ENCODE data around the gene TRPM3. TPM values are rescaled to one million over a fixed set of nuclear protein-coding genes. Genes with fewer than 3 reads are reported as not detected.

TRPM3 gene
- total RNA-seq, 1 experiment from 2014 or later = 5.4 TPM

DNA sequence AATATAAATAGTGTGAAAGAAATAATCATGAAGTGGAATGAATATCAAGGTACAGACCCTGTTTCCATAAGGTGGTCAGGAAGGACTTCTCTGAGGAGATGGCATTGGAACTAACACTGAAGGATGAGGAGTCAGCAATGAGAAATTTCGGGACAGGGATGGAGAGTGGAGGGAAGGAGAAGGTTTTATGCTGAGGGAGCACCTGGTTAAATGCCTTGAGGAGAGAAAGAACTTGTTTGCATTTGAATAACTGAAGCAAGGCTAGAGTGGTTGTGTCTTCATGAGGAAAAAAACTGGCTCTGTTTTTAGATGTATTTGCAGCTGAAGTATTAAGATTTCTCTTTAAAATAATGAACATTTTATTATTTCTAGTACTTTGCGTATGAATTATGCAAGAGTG lies 180.8 kb downstream of the TRPM3 start:
- TF ChIP-seq, protein P1, sequence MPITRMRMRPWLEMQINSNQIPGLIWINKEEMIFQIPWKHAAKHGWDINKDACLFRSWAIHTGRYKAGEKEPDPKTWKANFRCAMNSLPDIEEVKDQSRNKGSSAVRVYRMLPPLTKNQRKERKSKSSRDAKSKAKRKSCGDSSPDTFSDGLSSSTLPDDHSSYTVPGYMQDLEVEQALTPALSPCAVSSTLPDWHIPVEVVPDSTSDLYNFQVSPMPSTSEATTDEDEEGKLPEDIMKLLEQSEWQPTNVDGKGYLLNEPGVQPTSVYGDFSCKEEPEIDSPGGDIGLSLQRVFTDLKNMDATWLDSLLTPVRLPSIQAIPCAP (CRISPR knock-in tag; IDR thresholded peaks at IDR 0.05) = no peak
- TF ChIP-seq, protein P2, sequence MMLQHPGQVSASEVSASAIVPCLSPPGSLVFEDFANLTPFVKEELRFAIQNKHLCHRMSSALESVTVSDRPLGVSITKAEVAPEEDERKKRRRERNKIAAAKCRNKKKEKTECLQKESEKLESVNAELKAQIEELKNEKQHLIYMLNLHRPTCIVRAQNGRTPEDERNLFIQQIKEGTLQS (CRISPR knock-in tag; conservative IDR thresholded peaks at IDR 0.05) = no peak
- TF ChIP-seq FOXJ3 (CRISPR knock-in tag; IDR thresholded peaks at IDR 0.05; ENCODE audit: borderline replicate concordance) (no peak), NFATC4 (CRISPR knock-in tag; IDR thresholded peaks at IDR 0.05) (no peak), CREM (CRISPR knock-in tag; IDR thresholded peaks at IDR 0.05) (no peak), ZNF532 (CRISPR knock-in tag; IDR thresholded peaks at IDR 0.05; ENCODE audit: borderline replicate concordance) (no peak)
- POLR2A ChIA-PET = no interaction called here
- Mint-ChIP-seq H3K27me3 (ENCODE audit: low read depth) (no peaks in the 10 kb centered on the region), H3K27ac (no peak overlapping the region; the same call in 1 of the 2 replicates), H3K9me3 (no peaks in the 10 kb centered on the region), H3K4me3 (no peak overlapping the region), H3K4me1 (peaks cover 37% of the 10 kb centered on the region), H3K36me3 (no peaks in the 10 kb centered on the region)
- CTCF ChIA-PET = no interaction called here
- DNase-seq (ENCODE audit: low spot score) = no peak
- ATAC-seq = peak; percentile 86; the same call in 1 of the 2 replicates

DNA sequence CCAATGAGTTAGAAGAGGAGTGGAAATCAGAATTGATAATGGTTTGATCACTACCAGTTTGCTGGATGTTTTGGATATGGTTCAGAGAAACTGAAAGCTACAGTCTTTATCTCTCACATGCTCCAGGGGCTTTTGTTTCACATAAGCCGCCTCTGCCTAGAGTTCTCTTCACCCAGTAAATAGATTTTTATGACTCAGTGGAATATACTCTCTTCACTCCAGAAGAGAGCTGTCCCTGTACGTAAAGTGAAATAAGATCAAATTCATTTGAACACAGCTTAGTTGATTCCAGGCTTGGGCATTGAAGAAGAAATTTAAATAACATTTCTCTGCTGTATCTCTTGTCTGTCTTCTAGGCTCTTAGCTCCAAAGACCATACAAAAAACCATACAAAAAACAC lies 184.9 kb downstream of the TRPM3 start:
- peaks cover 37% of the 10 kb centered on the region for H3K4me1 Mint-ChIP-seq
- no peaks in the 10 kb centered on the region for H3K36me3 Mint-ChIP-seq
- H3K9me3 Mint-ChIP-seq = no peaks in the 10 kb centered on the region
- H3K27me3 Mint-ChIP-seq (ENCODE audit: low read depth) = no peaks in the 10 kb centered on the region
- H3K4me3 Mint-ChIP-seq = no peak overlapping the region
- ATAC-seq (no peak), DNase-seq (ENCODE audit: low spot score) (no peak)
- ChIA-PET CTCF (interaction anchor here (1.2 to 1.9 kb wide), 3 partner anchors 8 to 296 kb away, joined by 3 to 6 read pairs (median 3); no protein-coding TSS in a partner anchor), POLR2A (interaction anchor here (0.7 kb wide), 1 partner anchor 562 kb away, joined by 3 read pairs; no protein-coding TSS in a partner anchor)
- no peak overlapping the region for H3K27ac Mint-ChIP-seq
- TF ChIP-seq ATF2 (CRISPR knock-in tag; IDR thresholded peaks at IDR 0.05; ENCODE audit: borderline replicate concordance, low read depth) = no peak
- TF ChIP-seq MAX (CRISPR knock-in tag; IDR thresholded peaks at IDR 0.05) = no peak
- TF ChIP-seq, protein P3, sequence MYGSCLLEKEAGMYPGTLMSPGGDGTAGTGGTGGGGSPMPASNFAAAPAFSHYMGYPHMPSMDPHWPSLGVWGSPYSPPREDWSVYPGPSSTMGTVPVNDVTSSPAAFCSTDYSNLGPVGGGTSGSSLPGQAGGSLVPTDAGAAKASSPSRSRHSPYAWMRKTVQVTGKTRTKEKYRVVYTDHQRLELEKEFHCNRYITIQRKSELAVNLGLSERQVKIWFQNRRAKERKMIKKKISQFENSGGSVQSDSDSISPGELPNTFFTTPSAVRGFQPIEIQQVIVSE (CRISPR knock-in tag; IDR thresholded peaks at IDR 0.05; ENCODE audit: borderline replicate concordance) = no peak
- no peak for TF ChIP-seq RORB (CRISPR knock-in tag; IDR thresholded peaks at IDR 0.05)
- TF ChIP-seq NR1H2 (CRISPR knock-in tag; IDR thresholded peaks at IDR 0.05) = no peak
- no peak for TF ChIP-seq NR3C1 (CRISPR knock-in tag; conservative IDR thresholded peaks at IDR 0.05; ENCODE audit: low read depth)
- TF ChIP-seq, protein P4, sequence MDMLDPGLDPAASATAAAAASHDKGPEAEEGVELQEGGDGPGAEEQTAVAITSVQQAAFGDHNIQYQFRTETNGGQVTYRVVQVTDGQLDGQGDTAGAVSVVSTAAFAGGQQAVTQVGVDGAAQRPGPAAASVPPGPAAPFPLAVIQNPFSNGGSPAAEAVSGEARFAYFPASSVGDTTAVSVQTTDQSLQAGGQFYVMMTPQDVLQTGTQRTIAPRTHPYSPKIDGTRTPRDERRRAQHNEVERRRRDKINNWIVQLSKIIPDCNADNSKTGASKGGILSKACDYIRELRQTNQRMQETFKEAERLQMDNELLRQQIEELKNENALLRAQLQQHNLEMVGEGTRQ (CRISPR knock-in tag; IDR thresholded peaks at IDR 0.05) = no peak
- no peak for TF ChIP-seq PREB (CRISPR knock-in tag; IDR thresholded peaks at IDR 0.05; ENCODE audit: borderline replicate concordance)
- no peak for TF ChIP-seq NFATC4 (CRISPR knock-in tag; IDR thresholded peaks at IDR 0.05)
- TF ChIP-seq E2F5 (CRISPR knock-in tag; IDR thresholded peaks at IDR 0.05) = no peak
- TF ChIP-seq CREM (CRISPR knock-in tag; IDR thresholded peaks at IDR 0.05) = no peak
- TF ChIP-seq NR2C2 (CRISPR knock-in tag; IDR thresholded peaks at IDR 0.05) = no peak
- TF ChIP-seq, protein P5, sequence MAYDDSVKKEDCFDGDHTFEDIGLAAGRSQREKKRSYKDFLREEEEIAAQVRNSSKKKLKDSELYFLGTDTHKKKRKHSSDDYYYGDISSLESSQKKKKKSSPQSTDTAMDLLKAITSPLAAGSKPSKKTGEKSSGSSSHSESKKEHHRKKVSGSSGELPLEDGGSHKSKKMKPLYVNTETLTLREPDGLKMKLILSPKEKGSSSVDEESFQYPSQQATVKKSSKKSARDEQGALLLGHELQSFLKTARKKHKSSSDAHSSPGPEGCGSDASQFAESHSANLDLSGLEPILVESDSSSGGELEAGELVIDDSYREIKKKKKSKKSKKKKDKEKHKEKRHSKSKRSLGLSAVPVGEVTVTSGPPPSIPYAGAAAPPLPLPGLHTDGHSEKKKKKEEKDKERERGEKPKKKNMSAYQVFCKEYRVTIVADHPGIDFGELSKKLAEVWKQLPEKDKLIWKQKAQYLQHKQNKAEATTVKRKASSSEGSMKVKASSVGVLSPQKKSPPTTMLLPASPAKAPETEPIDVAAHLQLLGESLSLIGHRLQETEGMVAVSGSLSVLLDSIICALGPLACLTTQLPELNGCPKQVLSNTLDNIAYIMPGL (CRISPR knock-in tag; IDR thresholded peaks at IDR 0.05) = no peak
- TF ChIP-seq TEAD1 (CRISPR knock-in tag; IDR thresholded peaks at IDR 0.05) = no peak
- TF ChIP-seq, protein P6, sequence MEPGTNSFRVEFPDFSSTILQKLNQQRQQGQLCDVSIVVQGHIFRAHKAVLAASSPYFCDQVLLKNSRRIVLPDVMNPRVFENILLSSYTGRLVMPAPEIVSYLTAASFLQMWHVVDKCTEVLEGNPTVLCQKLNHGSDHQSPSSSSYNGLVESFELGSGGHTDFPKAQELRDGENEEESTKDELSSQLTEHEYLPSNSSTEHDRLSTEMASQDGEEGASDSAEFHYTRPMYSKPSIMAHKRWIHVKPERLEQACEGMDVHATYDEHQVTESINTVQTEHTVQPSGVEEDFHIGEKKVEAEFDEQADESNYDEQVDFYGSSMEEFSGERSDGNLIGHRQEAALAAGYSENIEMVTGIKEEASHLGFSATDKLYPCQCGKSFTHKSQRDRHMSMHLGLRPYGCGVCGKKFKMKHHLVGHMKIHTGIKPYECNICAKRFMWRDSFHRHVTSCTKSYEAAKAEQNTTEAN (CRISPR knock-in tag; IDR thresholded peaks at IDR 0.05) = no peak

Data from WTC11 (cell line).